Stimulated activated CD4-positive, alpha-beta T cell treated with anti-CD3 and anti-CD28 coated beads, Interleukin-1b, Interleukin-23, amount 100 ng/mL, for 24 hours (primary cell): ENCODE measurements around the gene ESRRB.

Experiments used
- DNase-seq, 4 experiments: peaks; one replicate each; pipeline ENCODE4 v3.0.0-alpha.2; 2020; ENCODE audit warnings: low read depth in 4 of 4, low spot score in 1 of 4

ESRRB gene

GRCh38 chr14:76405627-76406026 lies 29.7 kb downstream of the ESRRB start:
- DNase-seq, result no peak

DNA sequence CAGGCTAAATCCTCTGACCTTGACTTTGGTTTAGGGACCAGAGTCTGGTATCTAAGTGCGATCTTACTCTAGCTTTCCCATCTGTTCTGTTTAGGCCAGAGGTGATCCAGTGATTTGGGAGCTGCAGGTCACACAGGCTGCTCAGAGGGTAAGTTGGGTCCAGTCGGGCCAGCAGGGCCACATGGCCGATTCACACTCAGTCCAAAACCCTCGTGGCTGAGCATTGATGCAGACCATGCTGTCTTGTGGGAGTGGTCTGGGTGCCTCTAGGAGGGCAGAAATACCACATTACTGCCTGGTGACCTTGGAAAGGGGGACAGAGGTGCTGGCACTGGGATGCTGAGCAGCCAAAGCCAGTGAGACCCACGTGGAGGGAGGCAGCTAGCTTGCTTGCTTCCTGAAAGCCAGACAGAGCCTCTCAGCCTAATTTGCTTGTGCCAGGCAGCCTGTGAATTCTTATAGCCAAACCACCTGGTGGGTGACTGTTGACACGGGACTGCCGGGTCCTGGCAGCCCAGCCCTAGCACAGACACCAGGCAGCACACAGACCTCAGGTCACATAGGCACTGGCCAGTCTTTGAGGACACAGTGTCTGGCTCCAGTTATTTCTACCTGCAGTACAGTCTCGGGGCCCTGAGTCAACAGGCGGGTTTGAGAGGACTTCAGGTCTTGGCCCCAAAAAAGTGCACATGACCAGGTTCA lies 31.7 kb downstream of the ESRRB start:
- DNase-seq, result no peak

- no peak for DNase-seq
Measured at GRCh38 chr14:76408877-76409276, 32.9 kb downstream of the ESRRB start.

DNA sequence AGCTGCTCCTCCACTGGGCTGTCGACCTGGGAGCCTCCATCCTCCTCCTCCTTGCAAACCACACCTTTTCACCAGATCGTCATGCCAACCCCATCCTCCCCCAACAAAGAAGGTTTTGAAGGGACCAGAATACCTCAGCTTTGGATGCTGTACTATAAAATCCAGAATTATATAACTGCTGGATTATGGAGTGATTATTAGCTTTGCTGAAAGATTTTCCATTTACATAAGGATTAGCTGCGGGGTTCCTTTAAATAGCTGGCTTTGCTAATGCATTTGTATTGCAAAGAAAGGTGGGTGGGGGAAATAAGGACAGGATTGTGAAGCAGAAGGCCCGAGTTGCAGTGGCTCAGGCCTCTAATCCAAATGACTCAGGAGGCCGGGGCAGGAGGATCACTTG lies 36.6 kb downstream of the ESRRB start:
- DNase-seq, result no peak

DNA sequence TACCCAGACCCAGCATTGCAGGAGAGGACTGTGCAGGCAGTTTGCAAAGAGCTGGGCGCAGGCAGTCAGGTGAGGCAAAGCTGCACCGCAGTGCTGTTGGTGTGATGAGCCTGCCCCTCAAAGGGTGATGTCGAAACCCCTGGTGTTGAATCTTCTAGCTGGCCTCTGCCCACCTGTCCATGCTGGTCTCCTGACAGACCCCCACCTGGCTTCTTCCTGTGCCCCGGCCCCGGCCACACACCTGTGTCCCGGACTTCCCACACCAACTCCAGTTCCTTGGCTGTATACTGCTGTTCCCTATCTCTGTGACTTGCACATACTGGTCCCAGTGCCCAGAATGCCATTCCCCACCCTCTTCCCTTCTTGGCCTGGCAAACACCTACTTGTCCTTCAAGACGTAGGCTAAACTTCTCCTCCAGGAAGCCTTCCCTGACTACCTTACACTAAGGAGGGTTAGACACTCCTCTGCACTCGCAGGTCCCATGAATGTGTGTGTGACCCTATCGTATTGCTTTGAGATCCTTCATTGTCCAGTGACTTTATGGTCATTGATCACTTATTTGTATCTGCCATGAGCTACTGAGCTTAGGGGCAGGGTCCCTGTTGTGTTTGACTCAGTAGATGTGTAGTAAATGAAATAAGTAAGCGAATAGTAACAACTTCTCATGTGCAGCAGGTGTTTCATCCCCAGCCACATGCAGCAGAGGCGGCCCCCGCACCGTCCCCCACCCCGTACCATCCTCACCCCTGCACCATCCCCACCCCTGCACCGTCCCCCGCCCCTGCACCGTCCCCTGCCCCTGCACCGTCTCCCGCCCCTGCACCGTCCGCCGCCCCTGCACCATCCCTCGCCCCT lies 37.4 kb downstream of the ESRRB start:
- DNase-seq, result no peak

DNA sequence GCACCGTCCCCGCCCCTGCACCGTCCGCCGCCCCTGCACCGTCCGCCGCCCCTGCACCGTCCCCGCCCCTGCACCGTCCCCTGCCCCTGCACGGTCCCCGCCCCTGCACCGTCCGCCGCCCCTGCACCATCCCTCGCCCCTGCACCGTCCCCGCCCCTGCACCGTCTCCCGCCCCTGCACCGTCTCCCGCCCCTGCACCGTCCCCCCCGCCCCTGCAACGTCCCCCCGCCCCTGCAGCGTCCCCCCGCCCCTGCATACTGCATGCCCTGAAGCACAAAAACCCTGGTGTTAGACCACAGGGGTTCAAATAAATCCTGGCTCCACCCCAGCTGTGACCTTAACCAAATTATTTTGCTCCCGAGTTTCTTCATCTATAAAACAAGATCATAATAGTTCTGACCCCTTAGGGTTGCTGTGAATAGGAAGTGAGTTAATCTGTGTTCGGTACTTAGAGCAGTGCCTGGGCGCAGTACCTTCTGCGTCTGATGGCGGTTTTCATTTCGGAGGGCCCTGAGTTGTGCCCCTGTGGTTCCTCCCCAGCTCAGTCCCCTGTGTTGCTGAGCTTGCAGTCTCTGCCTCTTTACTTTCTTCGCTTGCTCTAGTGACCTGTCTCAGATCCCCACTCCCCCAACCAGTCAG lies 38.1 kb downstream of the ESRRB start:
- DNase-seq, result no peak

DNA sequence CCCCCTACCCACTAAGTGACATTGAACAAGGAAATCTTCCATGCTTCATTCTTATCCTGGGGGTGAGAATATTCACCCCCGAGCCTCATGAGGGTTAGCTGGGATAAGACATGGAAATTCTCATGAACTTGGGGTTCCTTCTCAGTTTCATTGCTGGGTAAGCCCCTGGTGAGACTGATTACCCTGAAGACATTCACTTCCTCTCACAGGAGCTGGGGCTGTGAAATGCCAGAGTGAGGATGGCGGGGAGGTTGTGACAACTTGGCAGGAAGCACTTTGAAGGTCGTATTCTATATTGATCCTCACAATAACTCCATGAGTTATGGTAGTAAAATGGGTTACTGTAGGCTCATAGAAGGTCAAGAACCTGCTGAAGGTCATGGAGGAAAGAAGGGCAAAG lies 43.5 kb downstream of the ESRRB start:
- DNase-seq, result no peak

DNA sequence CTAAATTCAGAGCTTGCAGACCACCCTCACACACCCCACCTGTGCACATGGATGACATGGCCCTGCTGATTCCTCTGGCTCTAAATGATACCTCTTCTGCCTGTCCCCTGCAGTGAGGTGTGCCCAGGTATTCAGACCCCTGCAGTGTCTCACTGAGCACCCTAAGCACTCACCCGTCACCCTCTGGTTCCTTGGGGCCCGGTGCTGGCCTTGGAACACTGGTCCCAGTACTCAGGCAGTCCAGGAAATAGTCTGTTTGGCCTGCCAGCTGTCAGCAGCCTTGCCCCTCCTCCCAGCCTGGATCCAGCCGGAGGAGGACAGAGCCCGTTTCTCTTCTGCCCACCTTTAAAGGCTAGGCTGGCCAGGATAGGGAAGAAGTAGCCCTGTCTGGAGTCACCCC lies 44.9 kb downstream of the ESRRB start:
- no peak for DNase-seq

DNA sequence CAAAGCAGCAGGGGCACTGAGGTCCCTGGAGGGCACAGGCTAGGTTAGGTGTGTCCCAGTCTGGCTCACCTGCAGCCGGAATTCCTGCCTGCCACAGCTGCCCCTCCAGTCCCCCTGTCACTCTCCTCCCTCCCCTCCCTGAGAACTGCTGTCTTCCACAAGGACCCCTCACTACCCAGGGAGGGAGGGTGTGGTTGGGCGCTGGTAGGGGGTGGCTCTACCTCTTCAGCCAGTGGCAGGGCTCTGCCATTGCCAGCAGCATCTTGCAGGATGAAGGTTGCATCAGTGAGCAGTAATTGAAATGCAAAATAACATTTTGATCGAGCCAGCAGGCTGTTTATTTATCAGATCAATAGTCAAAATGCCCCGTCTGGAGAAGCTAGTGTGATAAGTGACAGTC lies 45.7 kb downstream of the ESRRB start:
- no peak for DNase-seq

- no peak for DNase-seq
Measured at GRCh38 chr14:76422662-76423061, 46.7 kb downstream of the ESRRB start.

DNA sequence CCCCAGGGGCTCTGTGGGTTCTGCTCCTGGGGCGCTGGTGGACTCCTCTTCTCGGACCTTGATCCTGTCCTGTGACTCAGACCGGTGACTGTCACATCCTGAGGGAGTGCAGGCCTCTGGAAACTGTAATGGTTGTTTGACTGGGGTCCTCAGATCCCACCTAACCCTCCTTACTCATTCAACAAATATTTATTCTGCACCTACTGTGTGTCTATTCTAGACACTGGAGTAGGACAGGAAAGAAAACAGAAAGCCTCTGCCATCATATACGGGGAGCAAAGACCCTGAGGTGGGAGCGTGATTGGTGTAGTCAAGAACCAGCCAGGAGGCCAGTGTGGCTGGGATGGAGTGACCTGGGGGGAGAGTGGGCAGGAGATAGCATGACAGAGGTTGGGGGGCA lies 47.6 kb downstream of the ESRRB start:
- DNase-seq, result no peak

DNA sequence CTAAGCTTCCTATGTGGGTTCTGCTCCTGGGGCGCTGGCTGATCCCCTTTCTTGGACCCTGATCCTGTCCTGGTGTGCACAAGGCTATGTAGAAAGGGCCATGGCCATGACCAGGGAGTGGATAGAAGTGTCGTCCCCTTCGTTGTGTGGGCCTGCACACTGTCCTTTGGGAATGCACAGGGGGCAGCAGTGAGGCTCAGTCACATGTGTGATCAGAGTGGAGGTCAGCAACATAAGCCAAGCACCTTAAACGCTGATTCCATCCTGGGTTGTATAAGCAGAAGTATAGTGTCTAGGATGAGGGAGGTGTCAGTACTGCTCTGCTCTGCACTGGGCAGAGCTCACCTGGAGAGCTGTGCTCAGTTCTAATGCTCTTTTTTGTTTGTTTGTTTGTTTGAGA lies 48.4 kb downstream of the ESRRB start:
- DNase-seq, result no peak

GRCh38 chr14:76426161-76426696 lies 50.3 kb downstream of the ESRRB start:
- no peak for DNase-seq

DNA sequence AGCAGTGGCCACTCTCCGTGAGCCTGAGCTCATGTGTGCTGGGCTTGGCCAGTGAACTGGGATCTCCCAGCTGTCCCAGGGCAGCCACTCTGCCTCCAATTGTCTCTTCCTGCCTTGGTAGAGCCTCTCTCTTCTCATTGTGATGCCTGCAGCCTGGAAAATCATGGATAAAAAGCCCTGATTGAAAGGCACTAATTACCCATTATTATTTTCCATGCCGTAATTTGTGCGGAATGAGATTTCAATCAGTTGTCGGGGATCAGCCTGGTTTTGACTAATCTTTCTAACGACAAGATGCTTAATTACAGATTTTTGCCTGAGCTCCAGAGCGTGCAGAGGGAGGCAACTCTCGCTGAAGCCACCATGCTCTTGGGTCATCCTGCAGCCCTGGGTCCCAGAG lies 52.7 kb downstream of the ESRRB start:
- no peak for DNase-seq

- no peak for DNase-seq
Measured at GRCh38 chr14:76430017-76430416, 54.1 kb downstream of the ESRRB start.

GRCh38 chr14:76430475-76430980 lies 54.6 kb downstream of the ESRRB start:
- no peak for DNase-seq

DNA sequence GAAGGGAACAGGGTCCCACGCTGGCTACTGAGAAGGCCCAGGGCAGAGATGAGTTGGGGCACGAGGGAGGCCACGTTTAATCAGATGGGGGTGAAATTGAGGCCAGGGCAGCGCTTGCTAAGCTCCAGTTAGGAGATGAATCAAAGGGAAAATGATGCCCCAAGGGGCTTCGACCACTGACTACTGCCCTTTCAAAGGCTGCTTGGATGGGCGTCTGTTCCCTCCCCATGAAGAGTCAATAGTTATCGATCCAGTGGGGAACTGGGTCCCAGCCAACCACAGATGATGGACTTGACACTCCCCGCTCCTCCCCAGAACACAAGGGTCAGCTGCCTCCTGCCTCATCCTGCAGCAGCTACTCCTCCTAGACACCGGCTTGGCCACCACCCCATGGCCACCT lies 55.6 kb downstream of the ESRRB start:
- DNase-seq, result no peak

GRCh38 chr14:76432827-76433752 lies 57.2 kb downstream of the ESRRB start:
- no peak for DNase-seq

DNA sequence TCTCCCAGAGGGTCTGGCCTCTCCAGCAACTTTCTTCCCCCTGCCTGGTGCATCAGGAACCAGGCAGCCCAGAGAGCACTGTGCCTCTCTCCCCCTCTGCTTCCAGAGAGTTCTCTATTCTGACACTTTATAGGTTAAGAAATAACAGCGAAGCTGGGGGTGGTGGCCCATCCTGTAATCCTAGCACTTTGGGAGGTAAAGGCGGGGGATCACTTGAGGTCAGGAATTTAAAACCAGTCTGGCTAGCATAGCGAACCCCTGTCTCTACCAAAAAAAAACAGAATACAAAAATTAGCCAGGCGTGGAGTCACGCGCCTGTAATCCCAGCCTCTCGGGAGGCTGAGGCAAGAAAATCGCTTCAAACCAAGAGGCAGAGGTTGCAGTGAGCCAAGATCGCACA lies 58.3 kb downstream of the ESRRB start:
- no peak for DNase-seq

- DNase-seq, result no peak
Measured at GRCh38 chr14:76439237-76439775, 63.4 kb downstream of the ESRRB start.
